DND-41 (cell line): ENCODE data around the gene IDH3B.

Source experiments
- EZH2 ChIP-seq: IDR thresholded peaks from 3 replicates; pipeline ENCODE4 v1.6.1; 2012; ENCODE audit warnings: borderline replicate concordance, low read depth, mild to moderate bottlenecking, moderate library complexity, low read length, inconsistent platforms; ENCODE audit not compliant: severe bottlenecking
- TF ChIP-seq, protein P1 (sequence below): IDR thresholded peaks from 2 replicates; pipeline ENCODE4 v1.5.1; 2012; ENCODE audit warnings: borderline replicate concordance, low read length, moderate library complexity, mild to moderate bottlenecking; ENCODE audit not compliant: poor library complexity, severe bottlenecking; ENCODE audit errors: extremely low read depth

DNA sequence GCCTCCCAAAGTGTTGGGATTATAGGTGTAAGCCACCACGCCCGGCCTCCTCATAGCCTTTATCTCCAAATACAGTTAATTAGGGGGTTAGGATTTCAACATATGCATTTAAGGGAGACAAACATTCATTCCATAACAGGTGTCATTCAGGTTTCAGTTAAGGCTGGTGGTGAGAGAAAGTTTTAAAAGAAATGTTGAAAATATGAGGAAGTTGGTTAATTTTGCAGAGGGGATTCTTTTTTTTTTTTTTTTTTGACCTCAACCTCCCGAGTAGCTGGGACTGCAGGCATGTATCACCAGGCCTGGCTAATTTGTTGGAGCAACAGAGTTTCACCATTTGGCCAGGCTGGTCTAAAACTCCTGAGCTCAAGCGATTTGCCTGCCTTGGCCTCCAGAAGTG is 16.0 kb upstream of the IDH3B start:
- no peak for TF ChIP-seq EZH2
- TF ChIP-seq, protein P1, sequence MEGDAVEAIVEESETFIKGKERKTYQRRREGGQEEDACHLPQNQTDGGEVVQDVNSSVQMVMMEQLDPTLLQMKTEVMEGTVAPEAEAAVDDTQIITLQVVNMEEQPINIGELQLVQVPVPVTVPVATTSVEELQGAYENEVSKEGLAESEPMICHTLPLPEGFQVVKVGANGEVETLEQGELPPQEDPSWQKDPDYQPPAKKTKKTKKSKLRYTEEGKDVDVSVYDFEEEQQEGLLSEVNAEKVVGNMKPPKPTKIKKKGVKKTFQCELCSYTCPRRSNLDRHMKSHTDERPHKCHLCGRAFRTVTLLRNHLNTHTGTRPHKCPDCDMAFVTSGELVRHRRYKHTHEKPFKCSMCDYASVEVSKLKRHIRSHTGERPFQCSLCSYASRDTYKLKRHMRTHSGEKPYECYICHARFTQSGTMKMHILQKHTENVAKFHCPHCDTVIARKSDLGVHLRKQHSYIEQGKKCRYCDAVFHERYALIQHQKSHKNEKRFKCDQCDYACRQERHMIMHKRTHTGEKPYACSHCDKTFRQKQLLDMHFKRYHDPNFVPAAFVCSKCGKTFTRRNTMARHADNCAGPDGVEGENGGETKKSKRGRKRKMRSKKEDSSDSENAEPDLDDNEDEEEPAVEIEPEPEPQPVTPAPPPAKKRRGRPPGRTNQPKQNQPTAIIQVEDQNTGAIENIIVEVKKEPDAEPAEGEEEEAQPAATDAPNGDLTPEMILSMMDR, result no peak
